Measurements from ENCODE around the gene MCMBP. TPM values are rescaled to one million over a fixed set of nuclear protein-coding genes. Genes with fewer than 3 reads are reported as not detected.

MCMBP gene
- total and polyA plus RNA-seq, 2 donors (not counting 1 experiment from before 2014, with no cell fraction given): 27.1 to 36.0 TPM

DNA sequence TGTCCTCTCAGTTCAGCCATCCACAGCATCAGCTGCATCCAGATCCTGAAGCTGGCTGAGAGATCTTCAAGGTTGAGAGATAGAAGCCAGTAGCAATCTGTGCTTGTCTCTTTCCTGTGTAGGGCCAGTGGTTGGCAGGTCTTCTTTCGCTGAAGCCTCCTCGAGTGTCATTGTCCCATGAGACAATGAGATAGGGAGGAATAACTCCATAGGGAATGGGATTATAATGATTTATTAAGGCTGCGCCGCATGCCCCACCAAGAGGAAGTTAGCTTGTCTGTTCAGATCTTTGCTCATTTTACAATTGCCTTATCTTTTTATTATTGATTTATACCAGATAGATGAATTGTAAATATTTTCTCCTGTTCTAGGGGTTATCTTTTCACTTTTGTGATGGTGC lies 61.5 kb downstream of the MCMBP start:
- POLR2A ChIA-PET: no interaction called here
- 81% methylated on average over 2 of the region's 4 CpGs for WGBS (ENCODE audit: insufficient coverage)
- H2AFZ ChIP-seq (ENCODE audit: insufficient read depth, low read depth, low read length, poor library complexity, severe bottlenecking): no peak overlapping the region
- Mint-ChIP-seq H3K4me1 (peaks cover 32% of the 10 kb centered on the region), H3K9me3 (ENCODE audit: insufficient read depth) (no peaks in the 10 kb centered on the region), H3K4me3 (no peak overlapping the region), H3K27me3 (no peaks in the 10 kb centered on the region), H3K27ac (no peak overlapping the region)
- H3K79me2 ChIP-seq (ENCODE audit: control insufficient read depth, insufficient read depth, low read length): no peaks in the 10 kb centered on the region
- no peak overlapping the region for H3K4me3 ChIP-seq (ENCODE audit: control extremely low read depth in 1 of 5, extremely low read depth in 1 of 5, insufficient read depth in 1 of 5, low read depth in 2 of 5, low read length in 4 of 5)
- peaks cover 7 to 17% of the 10 kb centered on the region in 2 donors for H3K4me1 ChIP-seq (ENCODE audit: control insufficient read depth in 2 of 2, insufficient read depth in 2 of 2, low read length in 2 of 2)
- H3K36me3 ChIP-seq (replicated peaks in 1 of 2; ENCODE audit: control extremely low read depth in 1 of 2, control insufficient read depth in 1 of 2, extremely low read depth in 1 of 2, insufficient read depth in 2 of 2, low read length in 1 of 2): peaks cover 0 to 25% of the 10 kb centered on the region in 2 experiments
- H4K20me1 ChIP-seq (ENCODE audit: control insufficient read depth, insufficient read depth, low read length, poor library complexity, severe bottlenecking): no peaks in the 10 kb centered on the region
- no peak overlapping the region for H3K4me2 ChIP-seq (replicated peaks; ENCODE audit: low read depth, low read length, poor library complexity, severe bottlenecking)
- no peak for DNase-seq
- no peak overlapping the region for H3K27ac ChIP-seq (ENCODE audit: low read length in 2 of 2)
- no peak for ATAC-seq (ENCODE audit: low read depth)
- no peaks in the 10 kb centered on the region for H3K27me3 ChIP-seq (replicated peaks in 1 of 4; ENCODE audit: control extremely low read depth in 1 of 4, control insufficient read depth in 3 of 4, insufficient read depth in 4 of 4, low read length in 3 of 4)
- CTCF ChIA-PET: interaction anchor here (0.6 to 6.2 kb wide), 3 partner anchors 48 to 125 kb away, joined by 3 to 21 read pairs (median 3); no protein-coding TSS in a partner anchor
- H3K9me3 ChIP-seq (ENCODE audit: control extremely low read depth in 1 of 3, control insufficient read depth in 2 of 3, insufficient read depth in 1 of 3, low read length in 2 of 3): no peaks in the 10 kb centered on the region
- intact Hi-C loops (cut with micrococcal nuclease): no loop called here
- TF ChIP-seq EZH2 (IDR thresholded peaks at IDR 0.05; ENCODE audit: borderline replicate concordance, insufficient read depth, low read depth, low read length, poor library complexity, severe bottlenecking): no peak
- TF ChIP-seq, protein P1, sequence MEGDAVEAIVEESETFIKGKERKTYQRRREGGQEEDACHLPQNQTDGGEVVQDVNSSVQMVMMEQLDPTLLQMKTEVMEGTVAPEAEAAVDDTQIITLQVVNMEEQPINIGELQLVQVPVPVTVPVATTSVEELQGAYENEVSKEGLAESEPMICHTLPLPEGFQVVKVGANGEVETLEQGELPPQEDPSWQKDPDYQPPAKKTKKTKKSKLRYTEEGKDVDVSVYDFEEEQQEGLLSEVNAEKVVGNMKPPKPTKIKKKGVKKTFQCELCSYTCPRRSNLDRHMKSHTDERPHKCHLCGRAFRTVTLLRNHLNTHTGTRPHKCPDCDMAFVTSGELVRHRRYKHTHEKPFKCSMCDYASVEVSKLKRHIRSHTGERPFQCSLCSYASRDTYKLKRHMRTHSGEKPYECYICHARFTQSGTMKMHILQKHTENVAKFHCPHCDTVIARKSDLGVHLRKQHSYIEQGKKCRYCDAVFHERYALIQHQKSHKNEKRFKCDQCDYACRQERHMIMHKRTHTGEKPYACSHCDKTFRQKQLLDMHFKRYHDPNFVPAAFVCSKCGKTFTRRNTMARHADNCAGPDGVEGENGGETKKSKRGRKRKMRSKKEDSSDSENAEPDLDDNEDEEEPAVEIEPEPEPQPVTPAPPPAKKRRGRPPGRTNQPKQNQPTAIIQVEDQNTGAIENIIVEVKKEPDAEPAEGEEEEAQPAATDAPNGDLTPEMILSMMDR (IDR thresholded peaks at IDR 0.05): no peak
- no peak overlapping the region for H3K9ac ChIP-seq (ENCODE audit: low read length)

- POLR2A ChIA-PET: no interaction called here
- intact Hi-C loops (cut with micrococcal nuclease): loop anchor here (10.0 kb wide), 1 partner anchor 53 kb away; no protein-coding TSS in a partner anchor
These were observed 64.5 kb downstream of the MCMBP start for GRCh38 chr10:119807960-119808697.

More at GRCh38 chr10:119807960-119808697, 64.5 kb downstream of the MCMBP start:
- peak; percentile 17 for DNase-seq
- CTCF ChIA-PET: interaction anchor here (0.5 to 1.7 kb wide), 4 partner anchors 13 to 724 kb away, joined by 3 to 6 read pairs (median 5); no protein-coding TSS in a partner anchor
- peaks cover 0 to 25% of the 10 kb centered on the region in 2 experiments for H3K36me3 ChIP-seq (replicated peaks in 1 of 2; ENCODE audit: control extremely low read depth in 1 of 2, control insufficient read depth in 1 of 2, extremely low read depth in 1 of 2, insufficient read depth in 2 of 2, low read length in 1 of 2)
- H3K9ac ChIP-seq (ENCODE audit: low read length): no peak overlapping the region
- TF ChIP-seq EZH2 (IDR thresholded peaks at IDR 0.05; ENCODE audit: borderline replicate concordance, insufficient read depth, low read depth, low read length, poor library complexity, severe bottlenecking): no peak
- TF ChIP-seq, protein P1 (IDR thresholded peaks at IDR 0.05): no peak
- Mint-ChIP-seq H3K27me3 (no peaks in the 10 kb centered on the region), H3K4me3 (no peak overlapping the region), H3K4me1 (peaks cover 18% of the 10 kb centered on the region), H3K27ac (no peak overlapping the region), H3K9me3 (ENCODE audit: insufficient read depth) (no peaks in the 10 kb centered on the region)
- no peak overlapping the region for H2AFZ ChIP-seq (ENCODE audit: insufficient read depth, low read depth, low read length, poor library complexity, severe bottlenecking)
- H3K27me3 ChIP-seq (replicated peaks in 1 of 4; ENCODE audit: control extremely low read depth in 1 of 4, control insufficient read depth in 3 of 4, insufficient read depth in 4 of 4, low read length in 3 of 4): no peaks in the 10 kb centered on the region
- peaks cover 3 to 9% of the 10 kb centered on the region in 2 donors for H3K4me1 ChIP-seq (ENCODE audit: control insufficient read depth in 2 of 2, insufficient read depth in 2 of 2, low read length in 2 of 2)
- H3K79me2 ChIP-seq (ENCODE audit: control insufficient read depth, insufficient read depth, low read length): no peaks in the 10 kb centered on the region
- no peaks in the 10 kb centered on the region for H4K20me1 ChIP-seq (ENCODE audit: control insufficient read depth, insufficient read depth, low read length, poor library complexity, severe bottlenecking)
- H3K9me3 ChIP-seq (ENCODE audit: control extremely low read depth in 1 of 3, control insufficient read depth in 2 of 3, insufficient read depth in 1 of 3, low read length in 2 of 3): no peaks in the 10 kb centered on the region
- peak; percentile 43 for ATAC-seq (ENCODE audit: low read depth)
- no peak overlapping the region for H3K4me2 ChIP-seq (replicated peaks; ENCODE audit: low read depth, low read length, poor library complexity, severe bottlenecking)
- WGBS (ENCODE audit: insufficient coverage): 25% methylated on average over 1 of the region's 3 CpGs
- no peak overlapping the region for H3K4me3 ChIP-seq (ENCODE audit: control extremely low read depth in 1 of 5, extremely low read depth in 1 of 5, insufficient read depth in 1 of 5, low read depth in 2 of 5, low read length in 4 of 5)
- H3K27ac ChIP-seq (ENCODE audit: low read length in 2 of 2): no peak overlapping the region

Measured in B cell (primary cell).